ENCODE measurements around the gene GAS2. TPM values are rescaled to one million over a fixed set of nuclear protein-coding genes. Genes with fewer than 3 reads are reported as not detected.

Gene GAS2
- total RNA-seq, 2 donors from 2014 or later, result 4.2 to 7.0 TPM

DNA sequence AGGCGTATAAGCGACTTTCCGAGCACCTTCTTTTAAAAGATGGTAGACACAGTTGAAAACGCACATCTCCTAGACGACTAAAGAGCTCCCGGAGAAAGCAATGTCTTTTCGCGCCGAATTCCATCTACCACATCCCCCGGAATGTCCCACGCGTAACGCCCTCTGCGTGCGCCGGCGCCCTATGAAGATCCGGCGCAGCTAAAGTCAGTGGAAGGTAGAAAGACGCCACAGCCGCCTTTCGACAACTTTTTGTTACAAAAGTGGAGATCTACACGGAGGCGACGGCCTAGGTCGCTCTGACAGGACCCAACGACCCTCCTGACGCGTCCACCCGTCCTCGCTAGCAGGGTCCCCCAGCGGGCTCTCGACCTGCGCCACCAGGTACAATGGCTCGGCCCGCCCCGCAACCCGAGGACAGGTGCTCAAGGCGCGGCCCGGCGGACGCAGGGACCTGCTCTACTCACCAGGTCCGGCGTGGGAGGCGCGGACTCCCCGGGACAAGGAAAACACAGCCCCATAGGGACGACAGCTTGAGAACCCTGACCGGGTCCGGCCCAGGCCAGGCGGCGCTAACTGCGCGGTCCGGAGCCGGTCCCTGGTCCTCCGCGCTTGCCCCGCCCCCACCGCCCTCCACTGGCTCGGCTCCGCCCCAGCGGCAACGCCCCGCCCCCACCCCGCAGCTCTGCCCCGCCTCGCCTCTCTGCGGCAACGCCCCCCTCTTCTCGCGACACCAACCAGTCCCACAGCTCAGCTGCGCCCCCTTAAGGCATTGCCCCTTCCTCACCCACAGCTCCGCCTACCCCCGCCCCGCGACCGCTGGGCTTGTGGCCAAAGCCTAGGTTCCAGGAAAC is 163.0 kb downstream of the GAS2 start, which contains the start of gene SVIP:
TSS of gene SVIP (minus strand) at position 571 of the 851 bp plus-strand sequence. CDS start at position 518, 53 bp downstream.
- TF ChIP-seq POLR2A (IDR thresholded peaks at IDR 0.05) (peak; percentile 77), POLR2AphosphoS5 (IDR thresholded peaks at IDR 0.05) (peak; percentile 73)
- TF ChIP-seq, protein P1, sequence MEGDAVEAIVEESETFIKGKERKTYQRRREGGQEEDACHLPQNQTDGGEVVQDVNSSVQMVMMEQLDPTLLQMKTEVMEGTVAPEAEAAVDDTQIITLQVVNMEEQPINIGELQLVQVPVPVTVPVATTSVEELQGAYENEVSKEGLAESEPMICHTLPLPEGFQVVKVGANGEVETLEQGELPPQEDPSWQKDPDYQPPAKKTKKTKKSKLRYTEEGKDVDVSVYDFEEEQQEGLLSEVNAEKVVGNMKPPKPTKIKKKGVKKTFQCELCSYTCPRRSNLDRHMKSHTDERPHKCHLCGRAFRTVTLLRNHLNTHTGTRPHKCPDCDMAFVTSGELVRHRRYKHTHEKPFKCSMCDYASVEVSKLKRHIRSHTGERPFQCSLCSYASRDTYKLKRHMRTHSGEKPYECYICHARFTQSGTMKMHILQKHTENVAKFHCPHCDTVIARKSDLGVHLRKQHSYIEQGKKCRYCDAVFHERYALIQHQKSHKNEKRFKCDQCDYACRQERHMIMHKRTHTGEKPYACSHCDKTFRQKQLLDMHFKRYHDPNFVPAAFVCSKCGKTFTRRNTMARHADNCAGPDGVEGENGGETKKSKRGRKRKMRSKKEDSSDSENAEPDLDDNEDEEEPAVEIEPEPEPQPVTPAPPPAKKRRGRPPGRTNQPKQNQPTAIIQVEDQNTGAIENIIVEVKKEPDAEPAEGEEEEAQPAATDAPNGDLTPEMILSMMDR (IDR thresholded peaks at IDR 0.05), result peak; percentile 28 to 74 (median 69)
- under 1% methylated on average over 71 of the region's 79 CpGs for WGBS
- peak; percentile 96 for DNase-seq (ENCODE audit: low spot score)
- Histone ChIP-seq H3K4me3 (peak within 1 kb of the TSS; percentile 81 to 88), H3K27ac (peak within 1 kb of the TSS; percentile 91 to 93), H3K4me1 (replicated peaks) (no peaks in the 10 kb centered on the region), H3K27me3 (replicated peaks; ENCODE audit: insufficient read depth) (no peaks in the 10 kb centered on the region), H3K36me3 (no peaks in the 10 kb centered on the region), H3K9me3 (no peaks in the 10 kb centered on the region)
- intact Hi-C loops (cut with DNase I), result no loop called here

DNA sequence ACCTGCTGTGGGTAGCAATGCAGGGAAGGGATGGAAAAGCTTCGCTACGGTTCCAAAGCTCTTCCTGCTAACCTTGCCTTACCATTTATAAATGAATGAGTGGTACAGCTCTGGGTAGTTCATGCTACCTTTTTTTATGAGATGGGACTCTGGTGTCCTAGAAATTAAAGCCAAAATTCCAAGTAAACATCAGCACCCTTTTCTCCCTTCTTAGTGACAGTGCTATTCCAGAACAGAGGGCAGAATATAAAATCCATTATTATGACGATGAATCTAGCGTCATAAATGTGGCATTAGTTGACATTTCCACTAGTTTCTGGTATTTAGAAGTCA is 163.6 kb downstream of the GAS2 start:
- WGBS, result 13% methylated on average over 4 of the region's 4 CpGs

DNA sequence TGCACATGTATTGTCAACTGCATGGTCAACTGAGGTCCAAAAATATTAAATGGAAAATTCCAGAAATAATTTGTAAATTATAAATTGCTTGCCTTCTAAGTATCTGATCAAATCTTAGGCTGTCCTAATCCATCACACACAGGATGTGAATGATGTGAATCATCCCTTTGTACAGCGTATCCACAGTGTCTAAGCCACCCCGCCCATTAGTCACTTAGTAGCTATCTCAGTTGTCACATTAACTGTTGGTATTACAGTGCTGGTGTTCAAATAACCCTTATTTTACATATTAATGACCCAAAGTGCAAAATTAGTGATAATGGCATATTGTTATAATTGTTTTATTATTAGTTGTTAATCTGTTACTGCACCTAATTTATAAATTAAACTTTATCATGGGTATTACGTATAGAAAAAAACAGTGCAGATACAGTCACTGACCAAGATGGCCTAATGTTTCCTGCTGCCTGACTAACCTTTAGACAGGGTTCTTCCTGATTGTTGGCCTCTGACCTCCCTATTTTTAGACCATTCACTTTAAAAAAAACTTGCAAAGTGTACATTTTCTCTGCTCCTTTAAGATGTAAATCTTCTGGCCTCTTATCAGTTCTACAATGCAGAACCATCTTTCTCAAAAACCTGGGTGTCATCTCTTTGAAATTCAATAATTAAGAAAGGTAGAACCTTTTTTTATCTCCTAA is 166.1 kb downstream of the GAS2 start:
- WGBS, result 84% methylated on average over 3 of the region's 3 CpGs
- Histone ChIP-seq H3K4me1 (replicated peaks) (no peaks in the 10 kb centered on the region), H3K27me3 (replicated peaks; ENCODE audit: insufficient read depth) (no peaks in the 10 kb centered on the region), H3K27ac (no peak overlapping the region), H3K4me3 (no peak overlapping the region), H3K36me3 (no peaks in the 10 kb centered on the region), H3K9me3 (no peaks in the 10 kb centered on the region)
- intact Hi-C loops (cut with DNase I), result no loop called here
- DNase-seq (ENCODE audit: low spot score), result no peak
- TF ChIP-seq POLR2A (IDR thresholded peaks at IDR 0.05), result no peak
- TF ChIP-seq POLR2AphosphoS5 (IDR thresholded peaks at IDR 0.05), result no peak
- TF ChIP-seq, protein P1 (IDR thresholded peaks at IDR 0.05), result no peak

More for the DNA sequence above, 163.6 kb downstream of the GAS2 start:
- intact Hi-C loops (cut with DNase I), result no loop called here
- Histone ChIP-seq H3K9me3 (no peaks in the 10 kb centered on the region), H3K36me3 (no peaks in the 10 kb centered on the region), H3K27me3 (replicated peaks; ENCODE audit: insufficient read depth) (no peaks in the 10 kb centered on the region), H3K4me1 (replicated peaks) (no peaks in the 10 kb centered on the region), H3K4me3 (peak overlapping the region; percentile 81 to 88), H3K27ac (no peak overlapping the region)
- no peak for DNase-seq (ENCODE audit: low spot score)
- TF ChIP-seq POLR2A (IDR thresholded peaks at IDR 0.05), result no peak
- TF ChIP-seq, protein P1 (IDR thresholded peaks at IDR 0.05), result no peak

DNA sequence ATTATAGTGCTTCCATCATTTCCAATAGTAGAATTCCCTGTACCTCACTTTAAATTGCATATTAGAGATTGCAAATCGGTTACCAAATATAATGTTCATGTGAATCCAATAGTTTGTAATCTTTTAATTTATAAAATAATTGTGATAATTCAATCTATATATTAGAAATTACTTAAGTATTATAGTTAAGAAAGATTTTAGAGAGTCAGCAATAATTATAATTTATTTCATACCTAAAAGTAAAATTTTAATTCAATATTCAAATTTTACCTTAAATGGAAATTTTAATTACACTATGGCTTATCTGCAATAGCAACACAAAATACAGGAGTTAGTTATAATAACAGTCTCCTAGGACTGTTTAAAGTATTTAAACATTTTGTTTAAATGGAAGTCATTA is 180.3 kb downstream of the GAS2 start:
- 98% methylated on average over 1 of the region's 1 CpG for WGBS
- no peak for DNase-seq (ENCODE audit: low spot score)
- H3K4me1 ChIP-seq (replicated peaks), result no peaks in the 10 kb centered on the region
- no peaks in the 10 kb centered on the region for H3K9me3 ChIP-seq
- H3K27ac ChIP-seq, result no peak overlapping the region
- H3K27me3 ChIP-seq (replicated peaks; ENCODE audit: insufficient read depth), result no peaks in the 10 kb centered on the region
- no peak overlapping the region for H3K4me3 ChIP-seq
- intact Hi-C loops (cut with DNase I), result no loop called here
- no peaks in the 10 kb centered on the region for H3K36me3 ChIP-seq
- no peak for TF ChIP-seq POLR2A (IDR thresholded peaks at IDR 0.05)
- TF ChIP-seq, protein P1 (IDR thresholded peaks at IDR 0.05), result no peak
- TF ChIP-seq POLR2AphosphoS5 (IDR thresholded peaks at IDR 0.05), result no peak

All from prostate gland (tissue), 2 donors.